Lower leg skin (tissue), 3 donors: ENCODE measurements around the gene HNRNPUL2.

Source experiments
- CTCF ChIP-seq, 3 donors: fragments of 450-650 bp; IDR thresholded peaks; one replicate each; pipeline ENCODE4 v1.5.1; 2016; ENCODE audit warnings: antibody characterized with exemption in 3 of 3, mild to moderate bottlenecking in 3 of 3, moderate library complexity in 2 of 3
- POLR2A ChIP-seq, 2 donors: fragments of 450-650 bp; IDR thresholded peaks; one replicate each; pipeline ENCODE4 v1.6.1; 2016 to 2017; ENCODE audit warnings: antibody characterized with exemption in 2 of 2, mild to moderate bottlenecking in 1 of 2, moderate library complexity in 1 of 2

DNA sequence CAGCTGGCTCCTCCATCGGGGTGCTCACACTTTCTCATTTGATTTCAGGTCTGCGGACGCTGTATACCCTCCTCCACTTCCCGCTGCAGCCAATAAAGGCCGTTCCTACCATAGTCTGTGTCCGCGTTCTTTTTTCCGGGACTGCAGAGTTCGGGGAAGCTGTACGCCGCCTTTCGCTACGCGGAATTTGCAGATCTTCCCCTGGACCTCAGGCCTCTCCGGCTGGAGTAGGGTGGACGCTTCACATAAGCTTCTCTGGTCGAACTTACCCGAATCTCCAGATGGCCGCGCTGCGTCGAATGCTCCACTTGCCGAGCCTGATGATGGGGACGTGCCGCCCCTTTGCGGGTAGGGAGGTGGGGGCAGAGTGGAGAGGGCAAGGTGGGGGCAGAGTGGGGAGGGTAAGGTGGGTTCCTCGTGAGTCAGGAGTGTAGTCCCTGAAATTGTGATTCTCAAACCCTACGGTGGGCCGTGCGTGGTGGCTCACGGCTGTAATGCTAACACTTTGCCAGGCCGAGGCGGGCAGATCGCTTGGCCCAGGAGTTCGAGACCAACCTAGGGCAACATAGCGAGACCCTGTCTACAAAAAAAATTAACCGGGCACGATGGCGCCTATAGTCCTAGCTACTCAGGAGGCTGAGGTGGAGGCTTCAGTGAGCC lies 61.5 kb downstream of the HNRNPUL2 start:
- TF ChIP-seq CTCF (IDR thresholded peaks at IDR 0.05) (no peak), POLR2A (IDR thresholded peaks at IDR 0.05) (no peak)
